GM18517 (cell line): ENCODE data around the gene SLX4IP.

Source experiments
- ATAC-seq: cut with Tn5 transposase; IDR thresholded peaks from one replicate; pipeline ENCODE4 v1.9.1; 2021; ENCODE audit warnings: mild to moderate bottlenecking, moderate library complexity; ENCODE audit not compliant: unreplicated experiment

SLX4IP gene

GRCh38 chr20:10644458-10645204 is 209.5 kb downstream of the SLX4IP start:
- no peak for ATAC-seq

- no peak for ATAC-seq
Measured at GRCh38 chr20:10645205-10645570, 210.1 kb downstream of the SLX4IP start.

GRCh38 chr20:10646006-10646405 is 210.9 kb downstream of the SLX4IP start:
- ATAC-seq, result no peak

- ATAC-seq, result no peak
Measured at GRCh38 chr20:10646886-10647420, 211.8 kb downstream of the SLX4IP start.

GRCh38 chr20:10647471-10647870 is 212.4 kb downstream of the SLX4IP start:
- ATAC-seq, result no peak

- ATAC-seq, result no peak
Measured at GRCh38 chr20:10647909-10648308, 212.8 kb downstream of the SLX4IP start.

GRCh38 chr20:10648651-10649050 is 213.5 kb downstream of the SLX4IP start:
- ATAC-seq, result no peak

GRCh38 chr20:10649080-10649796 is 214.1 kb downstream of the SLX4IP start:
- no peak for ATAC-seq

GRCh38 chr20:10649797-10650160 is 214.7 kb downstream of the SLX4IP start:
- no peak for ATAC-seq

GRCh38 chr20:10651227-10651990 is 216.3 kb downstream of the SLX4IP start:
- ATAC-seq, result no peak

- no peak for ATAC-seq
Measured at GRCh38 chr20:10652185-10652584, 217.1 kb downstream of the SLX4IP start.

GRCh38 chr20:10652660-10653261 is 217.7 kb downstream of the SLX4IP start:
- no peak for ATAC-seq

- ATAC-seq, result no peak
Measured at GRCh38 chr20:10653599-10654249, 218.6 kb downstream of the SLX4IP start.

GRCh38 chr20:10654250-10654610 is 219.1 kb downstream of the SLX4IP start:
- ATAC-seq, result no peak

- ATAC-seq, result no peak
Measured at GRCh38 chr20:10654630-10655029, 219.5 kb downstream of the SLX4IP start.

GRCh38 chr20:10655720-10656669 is 220.9 kb downstream of the SLX4IP start:
- no peak for ATAC-seq

- no peak for ATAC-seq
Measured at GRCh38 chr20:10657453-10657852, 222.3 kb downstream of the SLX4IP start.

GRCh38 chr20:10658051-10658823 is 223.1 kb downstream of the SLX4IP start:
- ATAC-seq, result no peak
